H1 (cell line): ENCODE measurements around the gene DCUN1D2. TPM values are rescaled to one million over a fixed set of nuclear protein-coding genes. Genes with fewer than 3 reads are reported as not detected.

ENCODE experiments used
- FOSL1 ChIP-seq: IDR thresholded peaks from 2 replicates; pipeline ENCODE4 v1.6.1; 2011; ENCODE audit warnings: mild to moderate bottlenecking, low read depth, low read length, moderate library complexity; ENCODE audit not compliant: insufficient read depth
- MAX ChIP-seq: IDR thresholded peaks from 2 replicates; pipeline ENCODE4 v1.6.1; 2012; ENCODE audit warnings: inconsistent platforms
- polyA plus RNA-seq, 7 experiments: library from polyadenylated mRNA; depleted of rRNA in 3 of 7; stranded (reverse) in 5 of 7; unstranded in 2 of 7; fragments of >200 nt in 5 of 7; fragments of 200-250 nt in 2 of 7; gene quantifications; 1 replicate in 5 of 7; 2 replicates in 1 of 7; 4 replicates in 1 of 7; pipeline versions ENCODE4 v1.2.1 to v1.2.3, GENCODE V29; 2011 to 2013; ENCODE audit warnings: missing spikeins in 2 of 7, mixed read lengths in 2 of 7
- total RNA-seq: library from RNA; stranded (reverse); fragmentation: NEBNext Ultra II Directional; extraction: Animal tissue kit (Norgen Biotek cat#: 25700); gene quantifications from 2 replicates; pipeline ENCODE4 v1.2.1, GENCODE V29; 2021

DCUN1D2 gene
- total and polyA plus RNA-seq, 2 of the 8 experiments (the other 6 are each of a cell fraction or from before 2014, with no cell fraction given), result 19.5 to 35.3 TPM

GRCh38 chr13:113534236-113534860 is 43.8 kb upstream of the DCUN1D2 start (continued):
- TF ChIP-seq FOSL1, result no peak
- TF ChIP-seq MAX, result no peak
